Panc1 (cell line): ENCODE measurements around the gene FLT1. TPM values are rescaled to one million over a fixed set of nuclear protein-coding genes. Genes with fewer than 3 reads are reported as not detected.
A peak's percentile ranks its signal among the peaks of the same experiment; 100 is the strongest.

Experiments
- ATAC-seq: fragments of 200-7000 bp; cut with Tn5 transposase; 2 replicates; pipeline ENCODE4 v1.9.1; 2020; ENCODE audit warnings: mild to moderate bottlenecking, moderate library complexity
- BruUV-seq: library from RNA; stranded (reverse); fragments of 400-500 nt; replicated peaks from 2 replicates; lab custom pipeline; 2021; lab: Mats Ljungman, UMichigan
- CTCF ChIA-PET: fragments of 300-600 bp; sonication (Branson Sonifier 250); formaldehyde crosslinking; loops from one replicate; lab custom pipeline; 2022; ENCODE audit warnings: antibody characterized with exemption; lab: Charles Lee
- POLR2A ChIA-PET: fragments of 300-600 bp; sonication (Branson Sonifier 250); formaldehyde crosslinking; loops from one replicate; lab custom pipeline; 2022; ENCODE audit warnings: antibody characterized with exemption; lab: Charles Lee
- DNase-seq: peaks from one replicate; pipeline ENCODE4 v3.0.0-alpha.2; 2010; ENCODE audit warnings: low read depth, low spot score
- H3K27ac ChIP-seq: 2 replicates; pipeline ENCODE4 v1.5.1; 2011; ENCODE audit warnings: mild to moderate bottlenecking, low read length, inconsistent platforms
- H3K27me3 ChIP-seq: fragments of 200-500 bp; sonication (Bioruptor generic); 2 replicates; pipeline ENCODE4 v1.6.0; 2014; ENCODE audit warnings: low read length, inconsistent platforms; ENCODE audit not compliant: control insufficient read depth, insufficient read depth
- H3K36me3 ChIP-seq: fragments of 200-500 bp; sonication (Bioruptor generic); 2 replicates; pipeline ENCODE4 v1.5.1; 2014; ENCODE audit warnings: inconsistent platforms, mild to moderate bottlenecking, low read length, moderate library complexity; ENCODE audit not compliant: control insufficient read depth, insufficient read depth
- H3K4me1 ChIP-seq: 2 replicates; pipeline ENCODE4 v1.5.1; 2011; ENCODE audit warnings: inconsistent platforms, mild to moderate bottlenecking, low read length, moderate library complexity; ENCODE audit not compliant: control insufficient read depth, insufficient read depth
- H3K4me3 ChIP-seq, 2 experiments: 2 replicates each; pipeline ENCODE4 v1.5.1; 2011 to 2012; ENCODE audit warnings: low read depth in 2 of 2, low read length in 2 of 2, mild to moderate bottlenecking in 2 of 2, inconsistent platforms in 1 of 2, moderate library complexity in 1 of 2
- H3K9me3 ChIP-seq: fragments of 200-500 bp; sonication (Bioruptor generic); 2 replicates; pipeline ENCODE4 v1.5.1; 2014; ENCODE audit warnings: low read depth, mild to moderate bottlenecking, inconsistent platforms, low read length, moderate library complexity; ENCODE audit not compliant: control insufficient read depth, insufficient read depth
- POLR2AphosphoS5 ChIP-seq: IDR thresholded peaks from 2 replicates; pipeline ENCODE4 v1.6.1; 2012; ENCODE audit warnings: mild to moderate bottlenecking, low read depth, low read length, moderate library complexity
- REST ChIP-seq, 2 experiments: IDR thresholded peaks; 2 replicates each; pipeline ENCODE4 v1.6.1; 2011 to 2012; ENCODE audit warnings: low read depth in 2 of 2, control low read depth in 1 of 2, low read length in 1 of 2, mild to moderate bottlenecking in 1 of 2, moderate library complexity in 1 of 2; ENCODE audit not compliant: insufficient read depth in 1 of 2
- SIN3A ChIP-seq: IDR thresholded peaks from 2 replicates; pipeline ENCODE4 v1.6.1; 2012; ENCODE audit warnings: low read depth, mild to moderate bottlenecking, low read length, moderate library complexity, borderline replicate concordance; ENCODE audit not compliant: insufficient read depth
- TCF7L2 ChIP-seq: IDR thresholded peaks from 2 replicates; pipeline ENCODE4 v1.6.1; 2011; ENCODE audit warnings: mild to moderate bottlenecking, low read depth, low read length, inconsistent platforms
- in situ Hi-C: cut with HindIII; loops from 2 replicates; pipeline ENCODE4 v1.10.0; 2016; ENCODE audit warnings: low sequenced_read_pairs, low pct_unique_long_range_greater_than_20kb
- intact Hi-C: fragments of 100-400 bp; cut with micrococcal nuclease; formaldehyde crosslinking; loops from one replicate; pipeline ENCODE4 v1.10.0; 2022; ENCODE audit not compliant: unreplicated experiment
- total RNA-seq: library from RNA; stranded (reverse); gene quantifications from one replicate; pipeline ENCODE4 v1.2.1, GENCODE V29; 2021; ENCODE audit not compliant: unreplicated experiment
- TF ChIP-seq, protein P1 (sequence below): fragments of 450-650 bp; IDR thresholded peaks from 2 replicates; pipeline ENCODE4 v1.5.1; 2017; ENCODE audit warnings: mild to moderate bottlenecking

The FLT1 gene
- total RNA-seq, 1 experiment from 2014 or later = 0.15 TPM

DNA sequence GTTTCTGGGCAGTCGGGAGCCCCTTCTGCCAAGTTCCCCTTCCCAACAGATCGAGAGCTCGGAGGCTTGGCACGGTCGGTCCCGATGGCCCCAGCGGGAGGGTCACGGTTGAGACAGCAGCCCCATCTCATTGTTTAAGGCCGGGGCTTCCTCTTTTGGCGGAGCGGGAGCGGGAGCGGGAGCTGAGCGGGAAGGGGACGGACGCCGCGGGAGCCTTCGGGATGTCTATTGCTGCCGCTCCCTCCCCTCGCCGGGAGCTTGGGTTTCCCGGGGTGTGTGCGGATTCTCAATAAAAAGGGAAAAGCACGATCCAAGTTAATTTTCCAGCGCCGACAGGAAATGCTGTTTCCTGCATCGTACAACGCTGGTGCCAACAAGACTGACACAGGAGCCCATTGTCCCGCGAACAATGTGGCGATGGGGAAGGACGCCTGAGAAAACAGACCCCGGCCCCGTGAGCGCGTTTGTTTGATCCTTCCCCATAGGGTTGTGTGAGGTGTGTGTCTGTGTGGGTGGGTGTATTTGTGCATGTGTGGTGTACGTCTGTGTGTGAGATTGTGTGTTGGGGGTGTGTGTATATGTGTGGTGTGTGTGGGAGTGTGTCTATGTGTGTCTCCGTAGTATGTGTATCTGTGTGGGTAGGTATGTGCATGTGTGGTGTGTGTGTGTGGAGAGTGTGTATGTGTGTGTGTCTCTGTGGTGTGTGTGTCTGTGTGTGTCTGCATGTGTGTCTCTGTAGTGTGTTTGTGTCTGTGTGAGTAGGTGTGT, 36.3 kb upstream of the FLT1 start:
- peak overlapping the region; percentile 23 to 45 for H3K4me3 ChIP-seq
- BruUV-seq = no TSS peak
- H3K4me1 ChIP-seq = peaks cover 4% of the 10 kb centered on the region; the same call in 1 of the 2 replicates
- DNase-seq = no peak
- ChIA-PET CTCF (no interaction called here), POLR2A (no interaction called here)
- H3K9me3 ChIP-seq = no peaks in the 10 kb centered on the region
- TF ChIP-seq, protein P1, sequence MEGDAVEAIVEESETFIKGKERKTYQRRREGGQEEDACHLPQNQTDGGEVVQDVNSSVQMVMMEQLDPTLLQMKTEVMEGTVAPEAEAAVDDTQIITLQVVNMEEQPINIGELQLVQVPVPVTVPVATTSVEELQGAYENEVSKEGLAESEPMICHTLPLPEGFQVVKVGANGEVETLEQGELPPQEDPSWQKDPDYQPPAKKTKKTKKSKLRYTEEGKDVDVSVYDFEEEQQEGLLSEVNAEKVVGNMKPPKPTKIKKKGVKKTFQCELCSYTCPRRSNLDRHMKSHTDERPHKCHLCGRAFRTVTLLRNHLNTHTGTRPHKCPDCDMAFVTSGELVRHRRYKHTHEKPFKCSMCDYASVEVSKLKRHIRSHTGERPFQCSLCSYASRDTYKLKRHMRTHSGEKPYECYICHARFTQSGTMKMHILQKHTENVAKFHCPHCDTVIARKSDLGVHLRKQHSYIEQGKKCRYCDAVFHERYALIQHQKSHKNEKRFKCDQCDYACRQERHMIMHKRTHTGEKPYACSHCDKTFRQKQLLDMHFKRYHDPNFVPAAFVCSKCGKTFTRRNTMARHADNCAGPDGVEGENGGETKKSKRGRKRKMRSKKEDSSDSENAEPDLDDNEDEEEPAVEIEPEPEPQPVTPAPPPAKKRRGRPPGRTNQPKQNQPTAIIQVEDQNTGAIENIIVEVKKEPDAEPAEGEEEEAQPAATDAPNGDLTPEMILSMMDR = no peak
- TF ChIP-seq REST (IDR thresholded peaks at IDR 0.05; ENCODE audit: insufficient read depth in 1 of 2, low read depth in 2 of 2, low read length in 1 of 2) (no peak), POLR2AphosphoS5 (no peak), TCF7L2 (no peak), SIN3A (no peak)
- no peaks in the 10 kb centered on the region for H3K36me3 ChIP-seq
- no peak overlapping the region for H3K27ac ChIP-seq
- intact Hi-C loops = no loop called here
- in situ Hi-C loops = no loop called here
- H3K27me3 ChIP-seq = peaks cover 9% of the 10 kb centered on the region
- ATAC-seq = peak; percentile 64

DNA sequence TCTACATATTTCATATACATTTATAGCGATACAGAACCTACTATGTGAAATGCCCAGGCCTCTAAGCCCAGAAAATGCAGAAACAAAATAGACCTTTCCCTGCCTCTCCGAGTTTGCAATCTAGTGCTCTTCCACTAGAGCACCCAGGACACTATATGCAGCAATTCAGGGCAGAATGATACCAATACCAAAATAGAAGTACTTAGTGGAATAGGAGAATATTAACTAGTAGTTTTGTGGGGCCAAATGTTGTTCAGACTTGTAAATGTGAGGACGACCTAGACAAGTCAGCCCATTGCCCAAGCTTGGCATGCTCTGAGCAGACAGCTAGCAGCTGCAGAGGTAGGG, 35.8 kb upstream of the FLT1 start:
- BruUV-seq = no TSS peak
- Histone ChIP-seq H3K4me3 (peak overlapping the region; percentile 23 to 45), H3K4me1 (peaks cover 4% of the 10 kb centered on the region; the same call in 1 of the 2 replicates), H3K27ac (no peak overlapping the region), H3K9me3 (no peaks in the 10 kb centered on the region), H3K27me3 (peaks cover 9% of the 10 kb centered on the region), H3K36me3 (no peaks in the 10 kb centered on the region)
- in situ Hi-C loops (no loop called here), intact Hi-C loops (no loop called here)
- ChIA-PET POLR2A (no interaction called here), CTCF (no interaction called here)
- TF ChIP-seq, protein P1 = no peak
- TF ChIP-seq SIN3A = no peak
- DNase-seq (no peak), ATAC-seq (peak; percentile 72)
